ENCODE data around the gene TIPRL. TPM values are rescaled to one million over a fixed set of nuclear protein-coding genes. Genes with fewer than 3 reads are reported as not detected.
A peak's percentile ranks its signal among the peaks of the same experiment; 100 is the strongest.

The TIPRL gene
- total and polyA plus RNA-seq, 12 donors = 9.6 to 37.5 (median 30.7) TPM

DNA sequence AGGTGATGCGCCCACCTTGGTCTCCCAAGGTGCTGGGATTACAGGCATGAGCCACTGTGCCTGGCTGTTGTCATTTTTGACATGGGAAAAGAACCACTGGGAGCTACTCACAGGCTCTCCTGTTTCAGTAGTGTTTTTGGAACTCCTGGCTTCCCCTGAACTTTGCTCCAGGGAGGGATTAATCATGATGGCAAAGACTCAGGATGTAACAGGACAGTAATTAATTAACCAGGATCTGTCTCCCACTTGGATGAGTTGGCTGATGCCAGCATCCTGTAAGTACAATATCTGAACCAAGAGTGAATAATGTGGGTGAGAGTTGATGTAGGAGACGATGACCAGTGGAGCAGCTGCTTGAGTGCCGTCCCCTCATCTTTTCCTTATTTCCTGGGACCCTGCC lies 51.9 kb downstream of the TIPRL start:
- Histone ChIP-seq H3K4me1 (peaks cover 0 to 58% (median 40%) of the 10 kb centered on the region in 9 donors), H3K4me3 (no peak overlapping the region), H3K9me3 (no peaks in the 10 kb centered on the region), H3K27ac (no peak overlapping the region), H3K27me3 (no peaks in the 10 kb centered on the region), H3K36me3 (peaks cover 0 to 63% (median 36%) of the 10 kb centered on the region in 9 donors)
- ATAC-seq (no peak), DNase-seq (no peak)
- 97% methylated on average over 3 of the region's 3 CpGs for WGBS, 2 donors
- intact Hi-C loops (cut with DNase I) = no loop called here
- TF ChIP-seq, protein P1, sequence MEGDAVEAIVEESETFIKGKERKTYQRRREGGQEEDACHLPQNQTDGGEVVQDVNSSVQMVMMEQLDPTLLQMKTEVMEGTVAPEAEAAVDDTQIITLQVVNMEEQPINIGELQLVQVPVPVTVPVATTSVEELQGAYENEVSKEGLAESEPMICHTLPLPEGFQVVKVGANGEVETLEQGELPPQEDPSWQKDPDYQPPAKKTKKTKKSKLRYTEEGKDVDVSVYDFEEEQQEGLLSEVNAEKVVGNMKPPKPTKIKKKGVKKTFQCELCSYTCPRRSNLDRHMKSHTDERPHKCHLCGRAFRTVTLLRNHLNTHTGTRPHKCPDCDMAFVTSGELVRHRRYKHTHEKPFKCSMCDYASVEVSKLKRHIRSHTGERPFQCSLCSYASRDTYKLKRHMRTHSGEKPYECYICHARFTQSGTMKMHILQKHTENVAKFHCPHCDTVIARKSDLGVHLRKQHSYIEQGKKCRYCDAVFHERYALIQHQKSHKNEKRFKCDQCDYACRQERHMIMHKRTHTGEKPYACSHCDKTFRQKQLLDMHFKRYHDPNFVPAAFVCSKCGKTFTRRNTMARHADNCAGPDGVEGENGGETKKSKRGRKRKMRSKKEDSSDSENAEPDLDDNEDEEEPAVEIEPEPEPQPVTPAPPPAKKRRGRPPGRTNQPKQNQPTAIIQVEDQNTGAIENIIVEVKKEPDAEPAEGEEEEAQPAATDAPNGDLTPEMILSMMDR (IDR thresholded peaks at IDR 0.05) = no peak

DNA sequence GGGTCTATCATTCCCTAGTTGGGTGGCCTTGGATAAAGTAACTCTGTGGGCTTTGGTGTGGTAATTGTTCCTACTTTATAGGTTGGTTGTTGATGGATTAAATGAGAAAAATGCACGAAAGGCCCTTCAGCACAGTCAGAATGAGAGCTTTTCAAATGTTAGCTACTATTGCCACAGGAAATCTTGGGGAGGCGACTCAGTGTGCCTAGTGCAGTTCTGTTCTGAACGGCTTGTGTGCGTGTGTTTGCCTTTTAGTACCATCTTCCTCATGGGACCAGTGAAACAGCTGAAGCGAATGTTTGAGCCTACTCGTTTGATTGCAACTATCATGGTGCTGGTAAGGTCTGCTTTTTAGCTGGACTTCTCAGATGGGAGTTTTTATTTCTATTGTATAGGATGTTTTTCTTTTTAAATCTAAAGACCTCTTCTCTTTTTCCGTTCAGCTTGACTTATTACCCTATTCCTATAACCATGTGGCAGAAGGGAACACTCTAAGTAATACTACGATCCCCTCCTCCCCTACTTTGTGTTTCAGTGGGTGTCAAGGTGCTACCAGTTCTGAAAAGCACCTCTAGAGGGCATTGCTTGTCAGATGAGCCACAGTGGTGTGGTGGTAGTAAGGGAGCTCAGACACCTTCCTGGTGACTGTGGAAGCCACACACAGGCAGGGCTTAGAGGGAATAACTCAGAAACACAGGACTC lies 56.2 kb downstream of the TIPRL start:
- Histone ChIP-seq H3K27ac (no peak overlapping the region), H3K4me1 (peaks cover 0 to 35% (median 15%) of the 10 kb centered on the region in 9 donors), H3K27me3 (no peaks in the 10 kb centered on the region), H3K9me3 (no peaks in the 10 kb centered on the region), H3K4me3 (no peak overlapping the region), H3K36me3 (peaks cover 0 to 100% (median 45%) of the 10 kb centered on the region in 9 donors)
- ATAC-seq (peak in 5 of 8 donors; percentile 38 to 71 (median 57)), DNase-seq (no peak)
- TF ChIP-seq, protein P1 (IDR thresholded peaks at IDR 0.05) = peak in 8 of 9 donors; percentile 9 to 65 (median 50)
- intact Hi-C loops (cut with DNase I) = no loop called here
- WGBS, 2 donors = 96% methylated on average over 8 of the region's 8 CpGs

DNA sequence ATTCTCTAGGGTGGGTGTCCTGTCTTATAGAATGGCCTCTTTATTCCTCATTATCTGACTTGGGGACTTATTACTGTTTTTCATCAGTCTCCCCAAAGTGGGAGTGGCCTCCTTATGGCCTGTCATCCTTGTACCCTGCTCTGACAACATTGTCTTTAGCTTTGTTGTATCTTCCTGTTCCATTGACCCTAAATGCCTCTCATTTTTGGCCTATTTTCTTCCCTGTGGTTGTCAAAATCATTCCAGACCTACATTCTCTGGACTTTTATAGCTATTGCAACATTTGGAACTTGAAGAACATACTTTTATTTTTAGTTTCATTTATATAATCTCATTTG lies 56.8 kb downstream of the TIPRL start:
- no peak overlapping the region for H3K27ac ChIP-seq
- H3K9me3 ChIP-seq = no peaks in the 10 kb centered on the region
- no peak overlapping the region for H3K4me3 ChIP-seq
- peaks cover 0 to 100% (median 45%) of the 10 kb centered on the region in 9 donors for H3K36me3 ChIP-seq
- intact Hi-C loops (cut with DNase I) = no loop called here
- ATAC-seq (peak in 1 of 8 donors; percentile 9), DNase-seq (no peak)
- TF ChIP-seq, protein P1 (IDR thresholded peaks at IDR 0.05) = peak in 2 of 9 donors; percentile 0 to 7
- H3K4me1 ChIP-seq = peaks cover 0 to 31% (median 14%) of the 10 kb centered on the region in 9 donors
- H3K27me3 ChIP-seq = no peaks in the 10 kb centered on the region

DNA sequence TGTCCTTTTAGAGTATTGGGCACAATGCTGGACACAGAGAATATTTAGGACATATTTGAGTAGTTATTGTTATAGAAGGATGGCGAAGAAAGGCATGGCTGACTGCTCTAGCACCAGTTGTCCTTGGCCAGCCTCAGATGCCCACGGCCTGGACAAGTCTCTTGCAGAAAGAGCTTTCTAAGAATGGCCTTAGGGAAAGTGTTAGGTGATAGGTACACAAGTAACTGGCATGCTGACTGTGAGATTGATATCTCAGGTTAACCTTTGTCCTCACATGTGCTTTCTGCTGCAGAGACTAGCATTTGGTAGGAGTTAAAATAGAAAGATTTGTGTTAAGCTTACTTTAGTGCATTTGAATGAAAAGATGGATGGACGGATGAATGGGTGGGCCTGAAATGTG lies 57.2 kb downstream of the TIPRL start:
- DNase-seq = no peak
- 82 to 89% methylated on average over 3 of the region's 3 CpGs for WGBS, 2 donors
- Histone ChIP-seq H3K27ac (no peak overlapping the region), H3K27me3 (no peaks in the 10 kb centered on the region), H3K36me3 (peaks cover 0 to 100% (median 45%) of the 10 kb centered on the region in 9 donors), H3K9me3 (no peaks in the 10 kb centered on the region), H3K4me1 (peaks cover 0 to 28% (median 10%) of the 10 kb centered on the region in 9 donors), H3K4me3 (no peak overlapping the region)
- TF ChIP-seq, protein P1 (IDR thresholded peaks at IDR 0.05) = no peak
- no peak for ATAC-seq
- intact Hi-C loops (cut with DNase I) = no loop called here
